ENCODE measurements around the gene ANKRD65.
"Not testable (repeated sequence)": the region's sequence is repeated elsewhere in the genome, so short reads cannot be mapped to it uniquely, and the experiment has no call there.

ANKRD65 gene

DNA sequence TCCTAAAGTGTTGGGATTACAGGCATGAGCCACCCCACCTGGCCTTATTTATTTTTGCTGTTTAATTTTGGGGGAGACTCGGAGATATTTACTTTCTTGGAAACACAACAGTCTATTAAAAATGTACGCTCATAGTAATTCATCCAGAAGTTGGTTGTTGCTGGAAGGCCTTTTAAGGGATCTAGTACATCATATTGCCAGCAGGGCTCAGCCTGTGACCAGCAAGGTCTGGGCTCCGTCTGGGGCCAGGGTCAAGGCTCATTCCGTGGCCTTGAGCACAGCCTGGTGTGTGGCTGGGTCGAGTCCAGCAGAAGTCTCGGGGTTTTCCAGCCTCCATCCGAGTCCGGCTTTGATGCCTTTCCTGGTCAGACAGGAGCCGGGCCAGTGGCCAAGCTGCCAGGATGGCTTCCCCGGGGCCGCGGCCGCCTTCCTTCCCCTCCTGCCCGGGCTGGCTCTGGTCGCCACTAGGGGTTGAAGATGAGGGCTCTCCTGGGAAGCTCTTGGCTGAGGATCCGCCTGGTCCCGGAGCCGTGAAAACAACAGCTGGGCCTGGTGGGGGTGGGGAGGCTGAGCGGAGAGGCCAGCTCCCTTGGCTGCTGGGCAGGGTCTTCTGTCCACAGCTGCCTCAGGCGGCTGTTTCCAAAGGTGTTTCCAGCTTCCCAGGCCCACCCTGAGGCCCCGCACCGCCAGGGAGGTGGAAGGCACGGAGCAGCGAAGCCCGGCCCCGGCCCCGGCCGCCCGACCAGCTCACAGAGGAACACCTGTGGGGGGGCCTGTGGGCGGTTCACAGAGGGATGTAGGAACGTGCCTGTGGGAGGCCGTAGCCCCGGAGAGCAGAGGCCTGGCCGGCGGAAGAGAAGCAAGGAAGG, 9.3 kb upstream of the ANKRD65 start:
- DNase-seq, result no peak

DNA sequence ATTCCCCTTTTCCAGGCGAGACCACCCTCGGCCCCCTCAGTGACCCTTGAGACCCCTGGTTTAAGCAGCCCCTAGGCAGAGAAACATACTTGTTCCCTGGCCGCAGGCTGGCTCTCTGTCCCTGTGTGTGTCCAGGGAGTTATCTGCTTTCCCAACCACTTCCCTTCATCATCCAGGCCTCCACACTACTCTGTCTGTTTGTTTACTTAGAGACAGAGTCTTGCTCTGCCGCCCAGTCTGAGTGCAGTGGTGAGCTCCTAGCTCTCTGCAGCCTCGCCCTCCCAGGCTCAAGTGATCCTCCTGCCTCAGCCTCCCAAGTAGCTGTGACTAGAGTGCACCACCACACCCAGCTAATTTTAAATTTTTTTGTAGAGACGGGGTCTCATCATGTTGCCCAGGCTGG, 8.6 kb upstream of the ANKRD65 start:
- DNase-seq, result no peak

DNA sequence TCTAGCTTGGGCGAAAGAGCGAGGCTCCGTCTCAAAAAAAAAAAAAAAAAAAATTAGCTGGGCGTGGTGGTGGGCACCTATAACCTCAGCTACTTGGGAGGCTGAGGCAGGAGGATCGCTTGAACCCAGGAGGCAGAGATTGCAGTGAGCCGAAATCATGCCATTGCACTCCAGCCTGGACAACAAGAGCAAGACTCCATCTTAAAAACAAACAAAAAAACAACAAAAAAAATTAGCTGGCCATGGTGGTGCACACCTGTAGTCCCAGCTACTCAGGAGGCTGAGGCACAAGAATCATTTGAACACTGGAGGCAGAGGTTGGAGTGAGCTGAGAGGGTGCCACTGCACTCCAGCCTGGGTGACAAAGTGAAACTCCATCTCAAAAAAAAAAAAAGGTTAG, 7.9 kb upstream of the ANKRD65 start:
- DNase-seq, result not testable (repeated sequence)

DNA sequence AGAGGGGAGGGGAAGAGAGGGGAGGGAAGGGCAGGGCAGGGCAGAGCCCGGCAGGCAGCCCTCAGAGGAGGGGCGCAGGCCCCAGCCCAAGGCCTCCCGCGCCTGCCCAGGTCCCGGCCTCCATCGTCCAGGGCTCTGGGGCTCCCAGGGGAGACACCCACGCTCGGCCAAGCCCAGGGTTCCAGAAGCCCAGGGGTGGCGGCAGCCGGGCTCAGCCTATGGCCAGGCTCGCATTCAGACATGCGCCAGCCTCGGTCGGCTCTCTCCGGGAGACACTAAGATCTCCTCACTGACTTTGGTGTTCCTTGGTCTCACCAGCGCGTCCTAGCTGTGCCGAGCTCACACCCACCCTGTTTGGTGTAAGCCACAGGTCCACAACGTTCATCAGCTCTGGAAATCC, 7.1 kb upstream of the ANKRD65 start:
- no peak for DNase-seq

DNA sequence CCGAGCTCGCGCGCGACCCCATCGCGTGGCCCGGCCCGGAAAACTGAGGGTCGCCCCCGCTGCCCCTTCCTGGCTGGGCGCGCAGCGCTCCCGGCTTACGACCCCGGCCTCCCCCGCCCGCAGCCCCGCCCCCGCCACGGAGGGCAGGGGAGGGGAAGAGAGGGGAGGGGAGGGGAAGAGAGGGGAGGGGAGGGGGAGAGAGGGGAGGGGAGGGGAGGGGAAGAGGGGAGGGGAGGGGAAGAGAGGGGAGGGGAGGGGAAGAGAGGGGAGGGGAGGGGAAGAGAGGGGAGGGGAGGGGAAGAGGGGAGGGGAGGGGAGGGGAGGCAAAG, 6.7 kb upstream of the ANKRD65 start:
- no peak for DNase-seq

DNA sequence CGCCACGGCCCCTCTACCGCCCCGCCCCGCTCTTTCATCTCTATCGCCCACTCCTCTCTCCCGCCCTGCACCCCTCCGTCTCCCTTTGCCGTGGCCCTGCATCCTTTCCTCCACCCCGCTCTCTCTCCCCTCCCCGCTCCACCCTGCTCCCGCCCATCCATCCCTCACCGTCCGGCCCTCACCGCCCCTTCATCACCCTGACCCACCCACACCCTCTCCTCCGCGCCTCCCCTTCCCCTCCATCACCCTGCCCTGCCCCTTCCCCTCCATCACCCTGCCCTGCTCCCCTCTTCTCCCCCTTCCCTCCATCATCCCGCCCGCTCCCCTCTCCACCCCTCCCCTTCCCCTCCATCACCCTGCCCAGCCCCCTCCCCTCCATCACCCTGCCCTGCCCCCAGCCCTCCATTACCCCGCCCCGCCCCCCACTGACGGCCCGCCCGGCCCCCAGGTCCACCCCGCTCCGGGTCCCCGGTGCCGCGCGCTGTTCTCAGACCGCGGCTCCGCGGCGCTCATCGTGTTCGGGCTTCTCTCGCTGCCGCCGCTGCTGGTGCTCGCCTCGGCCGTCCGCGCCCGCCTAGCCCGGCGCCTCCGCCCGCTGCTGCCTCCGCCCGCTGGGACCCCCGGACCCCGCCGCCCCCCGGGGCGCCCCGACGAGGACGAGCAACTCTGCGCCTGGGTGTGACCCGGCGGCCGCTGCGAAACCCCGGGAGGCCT, 6.2 kb upstream of the ANKRD65 start:
- no peak for DNase-seq

DNA sequence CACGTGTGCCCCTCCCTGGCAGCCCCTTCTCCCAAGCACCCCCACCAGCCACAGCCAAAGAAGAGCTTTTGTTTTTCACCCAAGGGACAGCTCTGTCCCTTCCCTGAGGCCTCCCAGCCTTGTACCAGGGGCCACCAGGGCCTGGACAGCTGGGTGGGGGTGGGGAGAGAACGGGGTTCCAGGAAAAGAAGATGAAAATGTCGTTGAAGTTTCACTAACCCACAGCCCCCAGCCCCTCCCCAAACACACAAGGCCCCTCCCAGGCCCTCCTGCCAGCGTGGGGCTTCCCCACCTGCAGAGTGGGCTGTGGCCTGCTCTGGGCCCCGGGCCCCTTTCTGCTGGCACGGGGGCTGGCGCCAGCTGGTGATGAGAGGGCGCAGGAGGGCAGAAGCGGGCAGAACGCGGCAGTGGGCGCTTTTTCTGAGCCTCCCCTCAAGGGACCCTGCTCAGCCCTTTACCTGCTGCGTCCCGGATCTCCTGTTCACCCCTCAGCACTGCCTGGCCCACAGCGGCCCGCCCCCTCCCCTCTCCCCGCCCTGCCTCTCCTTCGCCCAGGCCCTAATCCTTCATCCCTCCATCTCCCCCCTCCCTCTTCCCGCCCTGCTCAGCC, 5.5 kb upstream of the ANKRD65 start:
- no peak for DNase-seq

DNA sequence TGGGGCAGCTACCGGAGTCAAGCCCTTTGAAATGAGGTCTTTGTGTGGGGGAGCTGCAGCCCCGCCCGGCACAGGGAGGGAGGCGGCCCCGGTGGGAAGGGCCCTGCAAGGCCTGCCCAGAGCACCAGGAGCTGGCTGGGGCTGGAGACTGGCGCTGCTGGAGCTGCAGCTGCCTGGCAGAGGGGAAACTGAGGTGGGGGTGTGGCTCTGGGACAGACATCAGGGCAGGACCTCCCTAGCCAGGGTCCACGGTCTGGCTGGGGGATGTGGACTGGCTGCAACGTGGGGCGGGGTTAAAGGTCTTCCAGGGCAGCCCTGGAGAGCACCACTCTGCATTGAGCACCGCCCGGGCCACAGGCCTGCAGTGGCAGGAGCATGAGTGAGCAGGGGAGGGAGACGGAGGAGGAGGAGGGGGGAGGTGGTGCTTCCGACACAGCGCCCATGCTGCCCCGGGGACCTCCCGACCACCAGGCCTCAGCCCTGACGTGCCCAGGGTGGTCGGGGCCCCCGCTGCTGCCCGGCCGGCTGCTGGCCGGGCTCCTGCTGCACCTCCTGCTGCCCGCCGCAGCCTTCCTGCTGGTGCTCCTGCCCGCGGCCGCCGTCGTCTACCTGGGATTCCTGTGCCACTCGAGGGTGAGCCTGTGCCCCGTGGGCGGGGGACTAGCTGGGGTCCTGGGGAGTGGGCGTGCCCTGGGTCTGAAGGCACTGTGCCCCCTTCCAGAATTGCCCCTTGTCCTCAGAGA, 4.8 kb upstream of the ANKRD65 start:
- no peak for DNase-seq

DNA sequence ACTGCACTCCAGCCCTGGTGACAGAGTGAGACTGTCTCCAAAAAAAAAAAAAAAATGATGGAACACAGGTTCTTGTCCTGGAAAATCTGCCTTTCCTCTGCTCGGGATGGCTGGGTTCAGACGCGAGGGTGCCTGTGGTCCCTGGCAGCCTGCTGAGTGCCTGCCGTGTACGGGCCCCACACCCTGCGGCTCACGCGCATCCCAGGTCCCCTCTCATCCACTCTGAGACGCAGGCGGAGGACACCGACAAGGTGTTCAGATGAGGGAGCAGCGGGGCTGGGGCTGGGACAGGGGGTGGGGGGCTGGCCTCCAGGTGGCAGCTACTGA, 4.3 kb upstream of the ANKRD65 start:
- no peak for DNase-seq

DNA sequence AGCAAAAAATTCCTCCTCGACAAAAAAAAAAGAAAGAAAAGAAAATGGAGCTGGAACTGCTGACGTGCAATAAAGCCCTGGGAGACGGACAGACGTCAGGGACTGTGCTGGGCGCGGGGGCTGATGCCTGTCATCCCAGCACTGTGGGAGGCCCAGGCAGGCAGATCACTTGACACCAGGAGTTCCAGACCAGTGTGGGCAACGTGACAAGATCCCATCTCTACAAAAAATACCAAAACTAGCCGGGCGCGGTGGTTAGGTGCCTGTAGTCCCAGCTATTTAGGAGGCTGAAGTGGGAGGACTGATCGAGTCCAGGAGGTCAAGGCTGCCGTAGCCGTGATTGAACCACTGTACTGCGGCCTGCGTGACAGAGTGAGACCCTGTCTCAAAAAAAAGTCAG, 3.6 kb upstream of the ANKRD65 start:
- no peak for DNase-seq

DNA sequence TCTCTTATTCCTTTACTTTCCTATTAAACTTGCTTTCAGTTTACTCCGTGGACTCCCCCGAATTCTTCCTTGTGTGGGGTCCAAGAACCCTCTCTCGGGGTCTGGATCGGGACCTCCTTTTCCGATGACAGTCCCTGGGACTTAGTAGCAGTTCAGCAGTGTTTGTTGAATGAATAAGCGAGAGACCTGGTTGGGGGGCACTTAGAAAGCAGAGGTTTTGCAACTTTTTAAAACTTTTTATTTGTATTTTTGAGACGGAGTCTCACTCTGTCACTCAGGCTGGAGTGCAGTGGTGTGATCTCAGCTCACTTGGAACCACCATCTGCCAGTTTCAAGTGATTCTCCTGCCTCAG, 2.1 kb upstream of the ANKRD65 start:
- no peak for DNase-seq

DNA sequence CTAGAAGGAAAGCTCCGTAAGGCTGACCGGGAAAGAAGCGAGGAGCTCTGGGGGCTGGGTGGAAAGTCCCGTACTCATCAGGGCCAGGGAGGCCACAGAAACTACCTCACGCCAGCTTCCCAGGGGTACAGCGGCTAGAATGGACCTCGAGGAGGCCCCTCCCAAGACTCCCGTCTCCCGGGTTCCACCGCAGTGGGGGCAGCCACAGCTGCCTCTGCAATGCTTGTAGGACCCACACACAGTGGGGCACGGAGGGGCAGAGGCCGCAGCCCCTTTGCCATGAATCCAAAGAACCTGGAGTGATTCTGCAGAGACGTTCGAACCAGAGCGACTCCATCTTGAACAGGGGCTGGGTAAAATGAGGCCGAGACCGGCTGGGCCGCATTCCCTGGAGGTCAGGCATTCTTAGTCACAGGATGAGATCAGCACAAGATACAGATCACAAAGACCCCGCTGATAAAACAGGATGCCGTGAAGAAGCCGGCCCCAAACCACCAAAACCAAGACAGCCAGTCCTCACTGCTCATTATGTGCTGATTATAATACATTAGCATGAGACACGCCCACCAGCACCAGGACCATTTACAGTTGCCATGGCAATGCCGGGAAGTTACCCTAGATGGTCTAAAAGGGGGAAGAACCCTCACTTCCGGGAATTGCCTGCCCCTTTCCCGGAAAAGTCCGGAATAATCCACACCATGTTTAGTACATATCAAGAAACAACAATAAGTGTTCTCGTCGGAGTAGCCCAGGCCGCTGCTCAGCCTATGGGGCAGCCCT, 1.6 kb upstream of the ANKRD65 start:
- no peak for DNase-seq

DNA sequence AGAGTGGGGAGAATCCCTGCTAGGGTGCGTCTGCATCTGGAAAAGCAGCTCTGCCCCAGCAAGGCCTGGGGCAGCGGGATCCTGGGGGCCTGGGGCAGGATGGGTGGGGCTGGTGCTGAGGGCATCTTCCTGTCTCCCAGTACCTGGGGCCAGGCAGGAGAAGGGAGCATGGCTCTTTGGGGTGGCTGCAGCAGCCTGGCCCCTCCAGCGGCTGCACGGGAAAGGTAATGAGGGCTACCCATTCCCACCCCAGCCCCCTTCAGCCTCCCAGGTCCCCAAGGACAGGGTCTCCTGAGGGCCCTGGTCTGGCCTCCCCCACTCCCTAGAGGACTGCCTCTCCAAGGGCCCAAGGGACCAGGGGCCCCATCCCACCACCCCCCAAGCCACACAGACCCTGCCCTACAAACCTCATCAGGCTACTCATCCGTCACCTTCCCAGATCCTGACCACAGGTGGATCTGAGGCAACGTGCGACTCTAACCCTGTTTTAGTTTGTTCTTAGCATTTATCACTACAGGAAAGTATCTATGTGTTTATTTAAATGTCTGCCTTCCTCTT, 910 bp upstream of the ANKRD65 start:
- DNase-seq, result no peak

DNA sequence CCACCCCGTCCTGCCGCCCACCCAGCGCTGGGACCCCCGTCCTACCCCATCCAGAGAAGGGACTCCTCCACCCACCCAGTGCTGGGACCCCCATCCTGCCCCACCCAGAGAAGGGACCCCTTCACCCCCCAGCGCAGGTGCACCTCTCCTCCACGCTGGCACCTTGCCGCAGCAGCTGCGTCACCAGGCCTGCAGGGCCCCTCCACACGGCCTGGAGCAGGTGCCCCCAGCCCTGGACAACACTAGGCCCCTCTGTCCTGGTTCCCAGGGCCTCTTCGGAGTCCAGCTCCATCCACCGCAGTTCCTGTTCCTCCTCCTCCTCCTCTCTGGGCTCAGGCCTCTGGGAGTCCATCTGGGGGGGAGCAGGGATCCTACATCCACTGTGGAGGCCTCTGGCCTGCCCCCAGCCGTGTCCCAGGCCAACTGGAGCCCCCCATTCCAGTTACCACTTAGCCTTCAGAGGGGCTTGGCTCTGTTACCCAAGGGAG, 378 bp downstream of the ANKRD65 start:
- DNase-seq, result no peak

DNA sequence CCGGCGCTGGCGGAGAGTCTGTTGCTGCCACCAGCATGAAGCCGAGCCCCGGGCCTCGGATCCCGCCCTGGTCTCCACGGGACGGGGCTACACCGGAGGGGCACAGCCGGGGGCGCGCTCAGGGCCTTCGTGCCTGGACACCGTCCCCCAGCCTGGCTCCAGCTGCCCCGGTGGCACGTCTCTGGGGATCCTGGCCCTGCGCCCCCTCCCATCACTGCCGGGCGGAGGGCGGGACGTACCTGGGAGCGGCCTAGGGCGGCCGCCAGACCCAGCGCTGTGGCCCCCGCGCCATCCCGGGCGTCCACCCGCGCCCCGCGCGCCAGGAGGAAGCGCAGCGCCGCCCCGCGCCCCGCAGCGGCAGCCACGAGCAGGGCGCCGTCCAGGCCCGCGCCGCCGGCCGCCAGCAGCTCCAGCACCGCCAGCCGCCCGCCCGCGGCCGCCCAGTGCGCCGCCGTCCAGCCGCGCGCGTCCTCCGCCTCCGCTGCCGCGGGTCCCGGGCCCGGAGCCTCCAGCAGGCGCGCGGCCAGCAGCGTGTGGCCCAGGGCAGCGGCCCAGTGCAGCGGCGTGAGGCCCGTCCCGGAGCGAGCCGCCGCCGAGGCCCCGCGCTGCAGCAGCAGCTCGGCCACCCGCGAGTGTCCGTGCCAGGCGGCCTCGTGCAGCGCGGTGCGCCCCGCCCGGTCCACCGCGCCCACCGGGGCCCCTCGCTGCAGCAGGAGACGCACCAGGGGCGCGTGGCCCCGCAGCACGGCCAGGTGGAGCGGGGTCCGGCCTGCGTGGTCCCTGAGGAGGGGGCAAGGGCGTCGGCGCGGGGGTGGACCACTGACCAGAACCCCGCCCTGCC, 1.0 kb downstream of the ANKRD65 start:
- DNase-seq, result no peak

DNA sequence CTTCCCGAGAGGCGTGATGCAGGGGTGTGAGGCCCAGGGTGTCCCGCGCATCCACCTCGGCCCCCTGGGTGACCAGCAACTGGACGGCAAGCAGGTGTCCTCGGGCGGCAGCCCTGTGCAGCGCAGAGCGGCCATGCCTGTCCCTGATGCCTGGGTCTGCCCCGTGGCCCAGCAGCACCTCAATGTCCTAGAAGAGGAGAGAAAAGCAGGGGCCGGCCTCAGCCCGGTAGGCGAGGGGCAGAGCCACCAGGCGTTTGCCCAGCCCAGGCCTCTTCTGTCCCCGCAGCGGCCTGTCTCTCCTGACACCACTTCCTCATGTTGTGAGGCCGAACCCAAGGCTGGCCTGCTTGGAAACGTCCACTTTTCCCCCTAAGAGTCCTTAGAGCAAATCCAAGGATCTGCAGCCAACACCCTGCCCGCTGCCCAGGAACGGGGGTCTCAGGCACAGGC, 1.7 kb downstream of the ANKRD65 start:
- no peak for DNase-seq

DNA sequence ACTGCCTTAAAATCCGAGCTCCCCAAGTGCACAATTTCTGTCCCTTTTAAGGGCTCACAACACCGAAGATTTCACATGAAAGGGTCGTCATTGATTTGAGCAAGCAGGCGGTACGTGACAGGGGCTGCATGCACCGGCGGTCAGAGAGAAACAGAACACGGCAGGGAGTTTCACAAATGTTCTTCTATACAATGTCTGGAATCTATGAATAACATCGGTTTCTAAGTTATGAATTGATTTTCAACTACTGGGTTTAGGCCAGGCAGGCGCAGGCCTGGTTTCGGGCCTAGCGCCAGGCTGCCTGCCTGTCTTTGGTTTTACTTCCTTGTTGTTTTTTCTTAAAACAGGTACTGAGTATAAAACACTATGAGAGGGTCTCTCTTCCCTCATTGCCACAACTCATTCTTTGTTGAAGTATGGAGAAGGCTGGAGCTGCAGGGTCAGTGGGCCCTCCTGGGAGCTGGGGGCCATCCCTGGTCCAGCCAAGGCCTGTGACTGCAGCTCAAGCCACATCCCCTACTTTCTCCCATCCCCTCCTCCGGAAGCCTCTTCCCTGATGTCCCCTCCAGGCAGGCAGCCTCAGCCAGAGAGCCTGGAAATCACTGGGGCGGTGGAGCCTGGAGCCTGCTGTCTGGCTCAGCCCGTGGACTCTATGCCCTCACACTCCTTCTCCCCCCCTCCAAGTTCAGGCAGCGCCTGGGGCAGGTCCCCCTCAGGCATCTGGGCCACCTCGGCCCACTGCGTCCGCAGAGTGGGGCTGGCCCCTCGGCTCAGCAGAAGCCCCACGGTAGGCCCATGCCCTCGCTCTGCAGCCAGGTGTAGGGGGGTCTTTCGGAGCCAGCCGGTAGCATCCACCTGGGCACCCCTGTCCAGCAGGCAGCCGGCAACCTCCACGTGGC, 2.4 kb downstream of the ANKRD65 start:
- DNase-seq, result no peak

DNA sequence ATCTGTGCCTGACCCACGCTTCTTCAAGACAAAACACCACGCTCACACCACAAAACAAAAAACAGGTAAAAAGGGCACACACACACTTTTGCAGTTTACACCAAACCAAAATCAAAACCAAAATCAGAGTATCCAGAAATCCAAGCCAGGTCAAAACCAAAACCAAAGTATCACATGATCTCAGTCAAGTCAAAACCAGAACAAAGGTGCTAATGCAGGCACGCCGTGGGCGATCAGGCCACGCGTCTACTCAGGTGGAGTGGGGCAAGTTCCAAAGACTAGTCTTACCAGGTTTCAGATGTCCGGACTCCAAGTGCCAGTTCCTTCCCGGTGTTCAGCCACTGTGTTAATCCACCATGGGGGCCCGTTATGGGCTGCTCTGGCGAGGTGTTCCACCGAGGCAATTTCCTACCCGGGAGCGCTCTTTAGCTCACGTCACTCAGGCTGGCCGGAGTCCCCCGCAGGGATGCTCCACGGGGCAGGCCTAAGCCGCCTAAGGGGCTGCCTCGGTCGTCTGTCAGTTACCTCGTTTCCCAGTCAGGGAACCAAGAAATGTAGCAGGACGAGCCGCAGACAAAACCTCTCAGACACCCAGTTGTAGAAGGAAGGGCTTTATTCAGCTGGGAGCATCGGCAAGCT, 3.1 kb downstream of the ANKRD65 start:
- DNase-seq, result not testable (repeated sequence)

DNA sequence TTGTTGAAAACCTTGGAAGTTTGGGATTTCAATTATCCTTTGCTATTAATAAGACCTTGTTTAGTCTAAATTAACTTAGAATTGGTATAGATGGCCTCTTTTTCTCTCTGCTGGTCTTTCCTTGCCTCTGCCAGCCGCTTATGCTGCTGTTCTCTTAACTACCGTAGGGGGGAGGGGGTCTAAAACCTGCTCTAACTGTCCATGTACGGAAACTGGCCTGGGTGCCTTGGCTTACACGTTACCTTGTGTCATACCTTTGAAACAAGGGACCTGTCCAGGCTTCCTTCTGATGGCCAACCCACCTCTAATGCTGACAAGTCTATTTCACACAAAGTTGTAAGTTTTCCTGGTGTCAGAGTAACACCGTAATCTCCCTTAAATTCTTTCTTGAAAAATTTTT, 3.7 kb downstream of the ANKRD65 start:
- DNase-seq, result not testable (repeated sequence)

DNA sequence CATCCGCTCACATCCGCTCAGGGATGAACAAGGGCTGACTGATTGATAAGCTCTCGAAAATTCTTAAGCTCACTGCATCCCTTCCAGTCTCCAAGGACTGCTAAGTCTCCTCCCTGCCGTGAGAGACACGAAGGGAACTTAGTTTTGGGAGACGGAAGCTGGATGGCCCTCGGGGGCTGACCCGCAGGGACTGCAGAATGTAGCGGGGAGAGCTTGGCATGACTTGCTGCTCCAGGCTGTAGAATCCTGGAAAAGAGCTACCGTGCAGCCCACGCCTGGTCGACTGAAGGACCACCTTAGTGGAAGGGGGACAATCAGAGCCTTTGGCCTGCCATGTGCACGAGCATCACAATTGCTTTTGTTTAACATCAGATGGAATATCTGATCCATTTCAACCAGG, 5.3 kb downstream of the ANKRD65 start:
- no peak for DNase-seq

Data from hematopoietic multipotent progenitor cell treated with erythropoietin and hydrocortisone succinate and interleukin-3 and kit ligand, for 4 days (in vitro differentiated cells).